ENCODE measurements around the gene STRADA. TPM values are rescaled to one million over a fixed set of nuclear protein-coding genes. Genes with fewer than 3 reads are reported as not detected.
A peak's percentile ranks its signal among the peaks of the same experiment; 100 is the strongest.

STRADA gene
- total RNA-seq, 1 experiment from 2014 or later = 56.3 TPM

DNA sequence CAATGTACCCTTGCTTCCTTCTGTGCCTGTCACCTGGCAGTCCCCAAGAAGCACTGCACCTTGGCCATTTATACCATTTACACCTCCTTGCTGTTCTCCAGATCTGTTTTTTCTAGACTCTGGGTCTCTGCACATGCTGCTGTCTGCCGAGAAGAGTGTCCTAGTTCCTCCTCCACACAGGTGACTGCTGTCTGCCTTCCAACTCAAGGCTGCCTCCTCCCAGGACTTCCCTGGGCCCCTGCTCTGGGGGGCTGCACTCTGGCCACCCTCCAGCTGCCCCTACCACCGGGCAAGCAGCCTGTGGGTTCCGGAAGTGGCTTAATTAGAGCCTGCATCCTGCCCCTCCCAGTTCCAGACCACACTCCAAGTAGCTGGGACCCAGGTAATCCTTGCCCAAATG is 35.9 kb downstream of the STRADA start:
- H3K27me3 ChIP-seq (replicated peaks; ENCODE audit: insufficient read depth, low read depth, low read length, poor library complexity) = no peaks in the 10 kb centered on the region
- no peak for DNase-seq (ENCODE audit: low spot score)
- peaks cover 26% of the 10 kb centered on the region for H3K36me3 ChIP-seq (ENCODE audit: insufficient read depth, low read length, poor library complexity, severe bottlenecking)
- no TSS peak for BruUV-seq (replicated peaks)
- no peak overlapping the region for H3K4me3 ChIP-seq (ENCODE audit: low read depth, low read length, poor library complexity, severe bottlenecking)
- TF ChIP-seq EZH2 (IDR thresholded peaks at IDR 0.05; ENCODE audit: borderline replicate concordance, low read depth, low read length, poor library complexity, severe bottlenecking) = no peak
- TF ChIP-seq, protein P1, sequence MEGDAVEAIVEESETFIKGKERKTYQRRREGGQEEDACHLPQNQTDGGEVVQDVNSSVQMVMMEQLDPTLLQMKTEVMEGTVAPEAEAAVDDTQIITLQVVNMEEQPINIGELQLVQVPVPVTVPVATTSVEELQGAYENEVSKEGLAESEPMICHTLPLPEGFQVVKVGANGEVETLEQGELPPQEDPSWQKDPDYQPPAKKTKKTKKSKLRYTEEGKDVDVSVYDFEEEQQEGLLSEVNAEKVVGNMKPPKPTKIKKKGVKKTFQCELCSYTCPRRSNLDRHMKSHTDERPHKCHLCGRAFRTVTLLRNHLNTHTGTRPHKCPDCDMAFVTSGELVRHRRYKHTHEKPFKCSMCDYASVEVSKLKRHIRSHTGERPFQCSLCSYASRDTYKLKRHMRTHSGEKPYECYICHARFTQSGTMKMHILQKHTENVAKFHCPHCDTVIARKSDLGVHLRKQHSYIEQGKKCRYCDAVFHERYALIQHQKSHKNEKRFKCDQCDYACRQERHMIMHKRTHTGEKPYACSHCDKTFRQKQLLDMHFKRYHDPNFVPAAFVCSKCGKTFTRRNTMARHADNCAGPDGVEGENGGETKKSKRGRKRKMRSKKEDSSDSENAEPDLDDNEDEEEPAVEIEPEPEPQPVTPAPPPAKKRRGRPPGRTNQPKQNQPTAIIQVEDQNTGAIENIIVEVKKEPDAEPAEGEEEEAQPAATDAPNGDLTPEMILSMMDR (conservative IDR thresholded peaks at IDR 0.05; ENCODE audit: low read depth, low read length) = no peak
- POLR2A ChIA-PET (ENCODE audit: low non-redundant PET) = interaction anchor here (0.6 kb wide), 1 partner anchor 10 kb away, joined by 14 read pairs; no protein-coding TSS in a partner anchor
- H3K4me1 ChIP-seq (ENCODE audit: insufficient read depth, low read length, poor library complexity, severe bottlenecking) = peaks cover 23% of the 10 kb centered on the region
- CTCF ChIA-PET = no interaction called here
- H3K9me3 ChIP-seq (ENCODE audit: low read depth, low read length, poor library complexity, severe bottlenecking) = no peaks in the 10 kb centered on the region
- H3K27ac ChIP-seq (ENCODE audit: low read depth, low read length, poor library complexity, severe bottlenecking) = peak overlapping the region; percentile 59
- intact Hi-C loops (cut with micrococcal nuclease; ENCODE audit: unreplicated experiment) = no loop called here

DNA sequence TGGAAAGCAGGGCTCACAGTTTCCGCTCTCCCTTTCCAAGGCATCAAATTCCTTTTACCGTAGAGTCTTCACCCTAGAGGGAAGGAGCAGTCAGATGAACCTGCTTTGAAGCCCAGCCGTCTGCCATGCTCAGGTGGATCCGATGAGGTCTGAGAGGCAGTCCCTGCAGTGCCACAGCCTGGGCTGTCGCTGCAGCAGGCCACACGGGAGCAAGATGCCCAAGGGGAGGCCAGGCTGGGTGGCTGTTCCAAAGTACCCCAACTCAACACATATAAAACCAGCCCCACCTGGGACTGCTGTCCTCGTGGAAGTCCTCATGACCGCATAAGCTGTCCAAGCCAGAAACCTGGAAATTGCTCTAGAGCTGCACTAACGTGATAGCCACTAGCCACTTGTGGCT is 36.8 kb downstream of the STRADA start:
- H3K4me1 ChIP-seq (ENCODE audit: insufficient read depth, low read length, poor library complexity, severe bottlenecking) = peaks cover 24% of the 10 kb centered on the region
- TF ChIP-seq, protein P1 (conservative IDR thresholded peaks at IDR 0.05; ENCODE audit: low read depth, low read length) = no peak
- no peak for TF ChIP-seq EZH2 (IDR thresholded peaks at IDR 0.05; ENCODE audit: borderline replicate concordance, low read depth, low read length, poor library complexity, severe bottlenecking)
- POLR2A ChIA-PET (ENCODE audit: low non-redundant PET) = no interaction called here
- CTCF ChIA-PET = no interaction called here
- no peaks in the 10 kb centered on the region for H3K9me3 ChIP-seq (ENCODE audit: low read depth, low read length, poor library complexity, severe bottlenecking)
- H3K27me3 ChIP-seq (replicated peaks; ENCODE audit: insufficient read depth, low read depth, low read length, poor library complexity) = no peaks in the 10 kb centered on the region
- no peak overlapping the region for H3K4me3 ChIP-seq (ENCODE audit: low read depth, low read length, poor library complexity, severe bottlenecking)
- BruUV-seq (replicated peaks) = no TSS peak
- peaks cover 18% of the 10 kb centered on the region for H3K36me3 ChIP-seq (ENCODE audit: insufficient read depth, low read length, poor library complexity, severe bottlenecking)
- H3K27ac ChIP-seq (ENCODE audit: low read depth, low read length, poor library complexity, severe bottlenecking) = no peak overlapping the region
- no peak for DNase-seq (ENCODE audit: low spot score)
- intact Hi-C loops (cut with micrococcal nuclease; ENCODE audit: unreplicated experiment) = no loop called here

DNA sequence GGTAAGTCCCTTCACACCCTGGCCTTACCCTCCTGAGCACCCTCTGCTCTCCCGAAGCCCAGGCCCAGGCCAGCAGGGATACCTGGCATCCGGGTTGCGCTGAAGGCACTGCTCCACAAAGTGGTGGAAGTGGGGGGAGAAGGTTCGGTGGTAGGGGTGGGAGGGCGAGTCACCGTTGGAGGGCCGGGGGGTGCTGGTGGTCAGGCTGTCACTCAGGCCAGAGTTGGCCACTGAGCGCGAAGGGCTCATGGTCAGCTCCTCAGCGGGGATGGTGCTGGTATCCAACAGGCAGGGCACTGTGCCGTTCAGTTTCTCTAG is 37.4 kb downstream of the STRADA start:
- no peak for TF ChIP-seq EZH2 (IDR thresholded peaks at IDR 0.05; ENCODE audit: borderline replicate concordance, low read depth, low read length, poor library complexity, severe bottlenecking)
- TF ChIP-seq, protein P1 (conservative IDR thresholded peaks at IDR 0.05; ENCODE audit: low read depth, low read length) = no peak
- intact Hi-C loops (cut with micrococcal nuclease; ENCODE audit: unreplicated experiment) = no loop called here
- H3K36me3 ChIP-seq (ENCODE audit: insufficient read depth, low read length, poor library complexity, severe bottlenecking) = peaks cover 13% of the 10 kb centered on the region
- no TSS peak for BruUV-seq (replicated peaks)
- no peak for DNase-seq (ENCODE audit: low spot score)
- ChIA-PET CTCF (no interaction called here), POLR2A (ENCODE audit: low non-redundant PET) (no interaction called here)
- H3K4me3 ChIP-seq (ENCODE audit: low read depth, low read length, poor library complexity, severe bottlenecking) = no peak overlapping the region
- H3K4me1 ChIP-seq (ENCODE audit: insufficient read depth, low read length, poor library complexity, severe bottlenecking) = peaks cover 24% of the 10 kb centered on the region
- H3K27ac ChIP-seq (ENCODE audit: low read depth, low read length, poor library complexity, severe bottlenecking) = no peak overlapping the region
- H3K27me3 ChIP-seq (replicated peaks; ENCODE audit: insufficient read depth, low read depth, low read length, poor library complexity) = no peaks in the 10 kb centered on the region
- no peaks in the 10 kb centered on the region for H3K9me3 ChIP-seq (ENCODE audit: low read depth, low read length, poor library complexity, severe bottlenecking)
